CD8-positive, alpha-beta memory T cell (primary cell): ENCODE measurements around the gene ABCC4. TPM values are rescaled to one million over a fixed set of nuclear protein-coding genes. Genes with fewer than 3 reads are reported as not detected.
"Not testable (repeated sequence)": the region's sequence is repeated elsewhere in the genome, so short reads cannot be mapped to it uniquely, and the experiment has no call there.

Source experiments
- CTCF ChIA-PET: fragments of 350-600 bp; sonication (Branson Sonifier 250); formaldehyde crosslinking; loops from one replicate; lab custom pipeline; 2021; ENCODE audit warnings: antibody characterized with exemption; lab: Charles Lee
- POLR2A ChIA-PET: fragments of 350-600 bp; sonication (Branson Sonifier 250); formaldehyde crosslinking; loops from one replicate; lab custom pipeline; 2021; ENCODE audit warnings: antibody characterized with exemption; lab: Charles Lee
- DNase-seq, 5 donors: peaks; one replicate each; pipeline versions ENCODE4 v3.0.0 to v3.0.0-alpha.2; 2020 to 2022; ENCODE audit warnings: mixed read lengths in 1 of 5
- H3K27ac ChIP-seq: one replicate; pipeline ENCODE4 v1.7.0; 2013; ENCODE audit warnings: low read depth, mild to moderate bottlenecking, low read length, moderate library complexity
- H3K27me3 ChIP-seq: 2 replicates; pipeline ENCODE4 v1.7.0; 2013; ENCODE audit warnings: low read length, mild to moderate bottlenecking; ENCODE audit not compliant: insufficient read depth, poor library complexity, severe bottlenecking
- H3K36me3 ChIP-seq: 2 replicates; pipeline ENCODE4 v1.7.0; 2013; ENCODE audit warnings: mild to moderate bottlenecking, low read length, moderate library complexity; ENCODE audit not compliant: insufficient read depth
- H3K4me1 ChIP-seq: 2 replicates; pipeline ENCODE4 v1.7.0; 2013; ENCODE audit warnings: mild to moderate bottlenecking, low read length, moderate library complexity; ENCODE audit not compliant: insufficient read depth
- H3K4me3 ChIP-seq: 2 replicates; pipeline ENCODE4 v1.7.0; 2013; ENCODE audit warnings: mild to moderate bottlenecking, low read length
- H3K9me3 ChIP-seq: 2 replicates; pipeline ENCODE4 v1.7.0; 2013; ENCODE audit warnings: mild to moderate bottlenecking, low read length
- H3K27ac Mint-ChIP-seq, 8 donors: one replicate each; pipeline ENCODE4 v1.8.0; 2020 to 2021; ENCODE audit warnings: mixed read lengths in 8 of 8, mild to moderate bottlenecking in 6 of 8, inconsistent platforms in 3 of 8, moderate library complexity in 3 of 8
- H3K27me3 Mint-ChIP-seq, 2 donors: one replicate each; pipeline ENCODE4 v1.8.0; 2020 to 2021; ENCODE audit warnings: mixed read lengths in 2 of 2, mild to moderate bottlenecking in 1 of 2, moderate library complexity in 1 of 2
- H3K36me3 Mint-ChIP-seq, 3 donors: one replicate each; pipeline ENCODE4 v1.8.0; 2020 to 2021; ENCODE audit warnings: mixed read lengths in 3 of 3, inconsistent platforms in 1 of 3, mild to moderate bottlenecking in 1 of 3
- H3K4me1 Mint-ChIP-seq, 3 donors: one replicate each; pipeline ENCODE4 v1.8.0; 2020 to 2021; ENCODE audit warnings: mixed read lengths in 3 of 3, inconsistent platforms in 1 of 3, mild to moderate bottlenecking in 1 of 3
- H3K4me3 Mint-ChIP-seq, 7 donors: one replicate each; pipeline ENCODE4 v1.8.0; 2020 to 2021; ENCODE audit warnings: mixed read lengths in 7 of 7, mild to moderate bottlenecking in 6 of 7, moderate library complexity in 4 of 7, inconsistent platforms in 2 of 7
- H3K9me3 Mint-ChIP-seq, 5 donors: one replicate each; pipeline ENCODE4 v1.8.0; 2020 to 2022; ENCODE audit warnings: mixed read lengths in 5 of 5, mild to moderate bottlenecking in 3 of 5, moderate library complexity in 2 of 5, inconsistent platforms in 1 of 5
- polyA plus RNA-seq: library from polyadenylated mRNA; unstranded; fragments of 300-500 nt; fragmentation: Illumina TruSeq; gene quantifications from one replicate; pipeline ENCODE4 v1.2.3, GENCODE V29; 2021
- total RNA-seq, 2 experiments: library from RNA; stranded (reverse); gene quantifications; one replicate each; pipeline ENCODE4 v1.2.3, GENCODE V29; 2021

The ABCC4 gene
- total and polyA plus RNA-seq, 3 experiments from 2014 or later: 3.0 to 12.5 (median 11.2) TPM

DNA sequence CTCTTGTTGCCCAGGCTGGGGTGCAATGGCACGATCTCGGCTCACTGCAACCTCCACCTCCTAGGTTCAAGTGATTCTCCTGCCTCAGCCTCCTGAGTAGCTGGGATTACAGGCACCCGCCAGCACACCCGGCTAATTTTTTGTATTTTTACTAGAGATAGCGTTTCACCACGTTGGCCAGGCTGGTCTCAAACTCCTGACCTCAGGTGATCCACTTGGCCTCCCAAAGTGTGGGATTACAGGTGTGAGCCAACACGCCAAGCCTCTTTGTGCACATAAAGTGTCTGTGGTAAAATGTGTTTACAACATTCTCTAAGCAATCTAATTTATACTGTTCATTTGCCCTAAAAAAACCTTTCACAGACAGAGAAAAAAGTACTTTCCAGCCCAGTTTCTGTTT is 29.2 kb downstream of the ABCC4 start:
- H3K9me3 ChIP-seq, H3K9me3 Mint-ChIP-seq, DNase-seq, H3K27ac Mint-ChIP-seq, H3K4me1 Mint-ChIP-seq, H3K4me1 ChIP-seq, H3K27me3 Mint-ChIP-seq, H3K4me3 Mint-ChIP-seq, CTCF ChIA-PET, POLR2A ChIA-PET, H3K4me3 ChIP-seq, H3K36me3 ChIP-seq, H3K27me3 ChIP-seq: not testable (repeated sequence)
- peak overlapping the region; percentile 62 for H3K27ac ChIP-seq
- peaks cover 7 to 16% (median 13%) of the 10 kb centered on the region in 3 donors for H3K36me3 Mint-ChIP-seq

DNA sequence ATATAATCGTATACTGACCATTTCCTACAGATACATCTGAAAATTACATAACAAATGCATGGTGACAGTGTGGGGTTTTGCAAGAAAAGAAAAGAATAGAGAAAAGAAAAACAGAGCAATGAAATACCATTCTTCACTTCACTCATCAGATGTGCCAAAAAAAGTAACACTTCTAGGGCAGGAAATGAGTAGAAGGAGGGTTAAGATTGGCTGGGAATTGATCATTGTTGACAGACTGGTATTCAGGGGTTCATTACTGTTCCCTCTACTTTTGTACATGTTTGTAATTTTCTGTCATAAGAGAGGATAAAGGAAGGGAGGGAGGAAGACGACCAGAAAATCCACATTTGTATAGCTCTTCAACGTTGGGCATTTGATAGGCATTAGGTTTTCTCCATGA is 31.5 kb downstream of the ABCC4 start:
- Mint-ChIP-seq H3K4me3 (no peak overlapping the region), H3K4me1 (peaks cover 5 to 8% (median 7%) of the 10 kb centered on the region in 3 donors), H3K27me3 (no peaks in the 10 kb centered on the region), H3K9me3 (peaks cover 0 to 7% (median 0%) of the 10 kb centered on the region in 5 donors), H3K36me3 (peaks cover 14 to 30% (median 28%) of the 10 kb centered on the region in 3 donors), H3K27ac (peak overlapping the region in 1 of 8 donors; percentile 44)
- ChIA-PET CTCF (no interaction called here), POLR2A (no interaction called here)
- H3K27ac ChIP-seq: no peak overlapping the region
- no peaks in the 10 kb centered on the region for H3K27me3 ChIP-seq
- no peaks in the 10 kb centered on the region for H3K9me3 ChIP-seq
- H3K4me3 ChIP-seq: no peak overlapping the region
- H3K36me3 ChIP-seq: no peaks in the 10 kb centered on the region
- DNase-seq: no peak
- H3K4me1 ChIP-seq: no peaks in the 10 kb centered on the region

DNA sequence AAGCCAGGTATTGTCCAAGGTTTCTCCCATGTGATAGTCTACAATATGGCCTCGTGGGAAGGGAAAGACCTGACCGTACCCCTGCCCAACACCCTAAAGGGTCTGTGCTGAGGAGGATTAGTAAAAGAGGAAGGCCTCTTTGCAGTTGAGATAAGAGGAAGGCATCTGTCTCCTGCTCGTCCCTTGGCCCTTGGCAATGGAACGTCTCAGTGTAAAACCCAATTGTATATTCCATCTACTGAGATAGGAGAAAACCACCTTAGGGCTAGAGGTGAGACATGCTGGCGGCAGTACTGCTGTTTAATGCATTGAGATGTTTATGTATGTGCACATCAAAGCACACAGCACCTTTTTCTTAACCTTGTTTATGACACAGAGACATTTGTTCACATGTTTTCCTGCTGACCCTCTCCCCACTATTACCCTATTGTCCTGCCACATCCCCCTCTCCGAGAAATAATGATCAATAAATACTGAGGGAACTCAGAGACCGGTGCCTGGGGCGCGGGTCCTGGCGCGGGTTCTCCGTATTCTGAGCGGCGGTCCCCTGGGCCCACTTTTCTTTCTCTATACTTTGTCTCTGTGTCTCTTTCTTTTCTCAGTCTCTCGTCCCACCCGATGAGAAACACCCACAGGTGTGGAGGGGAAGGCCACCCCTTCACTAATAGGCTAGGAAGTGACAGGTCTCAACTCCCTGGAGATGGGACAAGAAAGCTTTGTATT is 32.7 kb downstream of the ABCC4 start:
- H3K27me3 ChIP-seq, CTCF ChIA-PET, H3K27ac ChIP-seq, H3K9me3 ChIP-seq, H3K4me3 ChIP-seq, H3K36me3 ChIP-seq, H3K27me3 Mint-ChIP-seq, H3K4me1 Mint-ChIP-seq, H3K27ac Mint-ChIP-seq, H3K4me1 ChIP-seq, POLR2A ChIA-PET, H3K9me3 Mint-ChIP-seq, DNase-seq, H3K4me3 Mint-ChIP-seq: not testable (repeated sequence)
- peaks cover 15 to 38% (median 34%) of the 10 kb centered on the region in 3 donors for H3K36me3 Mint-ChIP-seq

GRCh38 chr13:95267662-95268342 is 33.4 kb downstream of the ABCC4 start:
- Mint-ChIP-seq H3K4me3 (no peak overlapping the region), H3K27ac (no peak overlapping the region), H3K36me3 (peaks cover 17 to 38% (median 35%) of the 10 kb centered on the region in 3 donors), H3K4me1 (peaks cover 5 to 8% (median 5%) of the 10 kb centered on the region in 3 donors), H3K27me3 (no peaks in the 10 kb centered on the region), H3K9me3 (peaks cover 0 to 7% (median 0%) of the 10 kb centered on the region in 5 donors)
- Histone ChIP-seq H3K9me3 (no peaks in the 10 kb centered on the region), H3K27ac (no peak overlapping the region), H3K36me3 (no peaks in the 10 kb centered on the region), H3K4me3 (no peak overlapping the region), H3K27me3 (no peaks in the 10 kb centered on the region), H3K4me1 (no peaks in the 10 kb centered on the region)
- POLR2A ChIA-PET: no interaction called here
- DNase-seq: no peak
- CTCF ChIA-PET: no interaction called here

DNA sequence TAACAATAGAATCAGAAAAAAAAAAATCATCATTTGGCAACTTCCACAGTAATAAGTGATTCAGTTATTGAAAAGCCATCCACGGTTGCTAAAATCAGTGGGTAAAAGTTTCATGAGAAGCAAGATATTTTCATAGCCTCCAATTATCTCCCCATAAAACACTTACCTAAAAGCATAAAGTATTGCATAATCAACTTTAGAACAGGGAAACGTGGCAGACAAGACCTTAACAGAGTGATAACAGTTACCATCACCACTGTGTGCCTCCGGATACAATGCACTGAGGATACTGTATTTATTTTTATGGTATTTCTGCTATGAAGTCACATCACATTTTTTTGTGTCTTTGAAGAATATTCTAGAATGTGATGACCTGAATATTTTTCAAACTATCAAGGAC is 37.0 kb downstream of the ABCC4 start:
- Histone ChIP-seq H3K27ac (no peak overlapping the region), H3K36me3 (no peaks in the 10 kb centered on the region), H3K4me1 (no peaks in the 10 kb centered on the region), H3K27me3 (no peaks in the 10 kb centered on the region), H3K4me3 (no peak overlapping the region), H3K9me3 (no peaks in the 10 kb centered on the region)
- H3K36me3 Mint-ChIP-seq: peaks cover 13 to 38% (median 34%) of the 10 kb centered on the region in 3 donors
- ChIA-PET CTCF (no interaction called here), POLR2A (no interaction called here)
- no peak overlapping the region for H3K4me3 Mint-ChIP-seq
- no peak for DNase-seq
- H3K27me3 Mint-ChIP-seq: no peaks in the 10 kb centered on the region
- H3K4me1 Mint-ChIP-seq: peaks cover 4 to 8% (median 7%) of the 10 kb centered on the region in 3 donors
- peaks cover 0 to 7% (median 0%) of the 10 kb centered on the region in 5 donors for H3K9me3 Mint-ChIP-seq
- no peak overlapping the region for H3K27ac Mint-ChIP-seq

DNA sequence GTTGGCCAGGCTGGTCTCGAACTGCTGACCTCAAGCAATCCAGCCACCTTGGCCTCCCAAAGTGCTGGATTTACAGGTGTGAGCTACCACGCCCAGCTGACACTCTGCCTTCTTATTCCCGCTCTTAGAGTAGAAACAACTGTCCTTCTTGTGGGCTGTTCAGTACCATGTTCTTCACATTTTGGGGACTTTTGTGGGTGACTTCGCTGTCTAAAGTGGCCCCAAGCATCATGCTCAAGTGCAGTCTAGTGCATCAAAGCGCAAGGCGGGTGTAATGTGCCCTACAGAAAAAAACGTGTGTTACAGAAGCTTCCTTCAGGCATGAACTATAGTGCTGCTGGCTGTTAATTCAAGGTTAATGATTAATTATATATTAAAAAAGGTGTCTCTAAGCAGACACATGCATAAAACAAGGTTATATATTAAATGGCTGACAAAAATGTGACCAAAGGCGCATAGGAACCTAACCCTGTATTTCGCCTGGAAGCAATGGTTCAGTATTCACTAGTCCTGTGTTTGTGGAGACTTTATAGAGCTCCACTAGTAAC is 38.3 kb downstream of the ABCC4 start:
- no peak for DNase-seq
- POLR2A ChIA-PET: no interaction called here
- Histone ChIP-seq H3K27ac (no peak overlapping the region), H3K4me3 (no peak overlapping the region), H3K4me1 (no peaks in the 10 kb centered on the region), H3K36me3 (no peaks in the 10 kb centered on the region), H3K9me3 (no peaks in the 10 kb centered on the region), H3K27me3 (no peaks in the 10 kb centered on the region)
- H3K27ac Mint-ChIP-seq: no peak overlapping the region
- H3K9me3 Mint-ChIP-seq: peaks cover 0 to 7% (median 0%) of the 10 kb centered on the region in 5 donors
- H3K36me3 Mint-ChIP-seq: peaks cover 18 to 40% (median 26%) of the 10 kb centered on the region in 3 donors
- CTCF ChIA-PET: interaction anchor here (0.7 kb wide), 1 partner anchor 25 kb away, joined by 3 read pairs; no protein-coding TSS in a partner anchor
- peaks cover 4 to 8% (median 7%) of the 10 kb centered on the region in 3 donors for H3K4me1 Mint-ChIP-seq
- no peaks in the 10 kb centered on the region for H3K27me3 Mint-ChIP-seq
- no peak overlapping the region for H3K4me3 Mint-ChIP-seq

- Histone ChIP-seq H3K4me3 (no peak overlapping the region), H3K4me1 (no peaks in the 10 kb centered on the region), H3K27me3 (no peaks in the 10 kb centered on the region), H3K27ac (no peak overlapping the region), H3K9me3 (no peaks in the 10 kb centered on the region), H3K36me3 (no peaks in the 10 kb centered on the region)
- no peak for DNase-seq
- H3K27me3 Mint-ChIP-seq: no peaks in the 10 kb centered on the region
- no peak overlapping the region for H3K4me3 Mint-ChIP-seq
- POLR2A ChIA-PET: no interaction called here
- H3K36me3 Mint-ChIP-seq: peaks cover 18 to 35% (median 19%) of the 10 kb centered on the region in 3 donors
- peaks cover 4 to 8% (median 7%) of the 10 kb centered on the region in 3 donors for H3K4me1 Mint-ChIP-seq
- peaks cover 0 to 3% (median 0%) of the 10 kb centered on the region in 5 donors for H3K9me3 Mint-ChIP-seq
- H3K27ac Mint-ChIP-seq: no peak overlapping the region
- CTCF ChIA-PET: no interaction called here
Observed at GRCh38 chr13:95261956-95262355, 39.3 kb downstream of the ABCC4 start.

GRCh38 chr13:95260031-95260525 is 41.2 kb downstream of the ABCC4 start:
- peaks cover 9 to 22% (median 14%) of the 10 kb centered on the region in 3 donors for H3K36me3 Mint-ChIP-seq
- ChIA-PET POLR2A (no interaction called here), CTCF (no interaction called here)
- H3K9me3 Mint-ChIP-seq: no peaks in the 10 kb centered on the region
- Histone ChIP-seq H3K4me3 (no peak overlapping the region), H3K27ac (no peak overlapping the region), H3K36me3 (no peaks in the 10 kb centered on the region), H3K4me1 (no peaks in the 10 kb centered on the region), H3K27me3 (no peaks in the 10 kb centered on the region), H3K9me3 (no peaks in the 10 kb centered on the region)
- peaks cover 4 to 8% (median 7%) of the 10 kb centered on the region in 3 donors for H3K4me1 Mint-ChIP-seq
- H3K27ac Mint-ChIP-seq: peak overlapping the region in 1 of 8 donors; percentile 40
- no peak overlapping the region for H3K4me3 Mint-ChIP-seq
- no peaks in the 10 kb centered on the region for H3K27me3 Mint-ChIP-seq
- DNase-seq: no peak
